ENCODE data around the gene PVALEF. TPM values are rescaled to one million over a fixed set of nuclear protein-coding genes. Genes with fewer than 3 reads are reported as not detected.

PVALEF gene
- total RNA-seq, 3 donors from 2014 or later, result not detected

- H3K36me3 ChIP-seq (ENCODE audit: low read depth), result no peaks in the 10 kb centered on the region
- no peak for TF ChIP-seq CTCF (IDR thresholded peaks at IDR 0.05)
- ATAC-seq (no peak), DNase-seq (no peak)
- no peaks in the 10 kb centered on the region for H3K4me1 ChIP-seq (ENCODE audit: low read depth)
- H3K9me3 ChIP-seq, result no peaks in the 10 kb centered on the region
- no peak overlapping the region for H3K4me3 ChIP-seq
- intact Hi-C loops (cut with DNase I, micrococcal nuclease), result no loop called here
These were observed 8.5 kb downstream of the PVALEF start for GRCh38 chr17:81173762-81174155.

- Histone ChIP-seq H3K4me3 (no peak overlapping the region), H3K4me1 (ENCODE audit: low read depth) (no peaks in the 10 kb centered on the region), H3K36me3 (ENCODE audit: low read depth) (no peaks in the 10 kb centered on the region), H3K9me3 (no peaks in the 10 kb centered on the region)
- no peak for DNase-seq
- intact Hi-C loops (cut with DNase I, micrococcal nuclease), result no loop called here
- no peak for ATAC-seq
- no peak for TF ChIP-seq CTCF (IDR thresholded peaks at IDR 0.05)
These were observed 11.4 kb downstream of the PVALEF start for GRCh38 chr17:81176666-81177065.

GRCh38 chr17:81178136-81179091 lies 13.1 kb downstream of the PVALEF start:
- DNase-seq, result no peak
- ATAC-seq, result no peak
- Histone ChIP-seq H3K9me3 (no peaks in the 10 kb centered on the region), H3K4me3 (no peak overlapping the region), H3K4me1 (ENCODE audit: low read depth) (no peaks in the 10 kb centered on the region), H3K36me3 (ENCODE audit: low read depth) (no peaks in the 10 kb centered on the region)
- no peak for TF ChIP-seq CTCF (IDR thresholded peaks at IDR 0.05)
- intact Hi-C loops (cut with DNase I, micrococcal nuclease), result no loop called here

GRCh38 chr17:81179220-81179619 lies 13.9 kb downstream of the PVALEF start:
- H3K9me3 ChIP-seq, result no peaks in the 10 kb centered on the region
- no peaks in the 10 kb centered on the region for H3K36me3 ChIP-seq (ENCODE audit: low read depth)
- H3K4me3 ChIP-seq, result no peak overlapping the region
- intact Hi-C loops (cut with DNase I, micrococcal nuclease), result no loop called here
- DNase-seq, result no peak
- TF ChIP-seq CTCF (IDR thresholded peaks at IDR 0.05), result no peak
- H3K4me1 ChIP-seq (ENCODE audit: low read depth), result no peaks in the 10 kb centered on the region
- no peak for ATAC-seq

- Histone ChIP-seq H3K36me3 (ENCODE audit: low read depth) (no peaks in the 10 kb centered on the region), H3K4me3 (no peak overlapping the region), H3K9me3 (no peaks in the 10 kb centered on the region), H3K4me1 (ENCODE audit: low read depth) (no peaks in the 10 kb centered on the region)
- no peak for DNase-seq
- intact Hi-C loops (cut with DNase I, micrococcal nuclease), result no loop called here
- no peak for ATAC-seq
- TF ChIP-seq CTCF (IDR thresholded peaks at IDR 0.05), result no peak
These were observed 14.6 kb downstream of the PVALEF start for GRCh38 chr17:81179861-81180260.
